HG03135 (cell line): ENCODE data around the gene EMC9.

Experiments
- ATAC-seq: cut with Tn5 transposase; IDR thresholded peaks from one replicate; pipeline ENCODE4 v1.9.1; 2021; ENCODE audit warnings: mild to moderate bottlenecking, moderate library complexity; ENCODE audit not compliant: unreplicated experiment

EMC9 gene

DNA sequence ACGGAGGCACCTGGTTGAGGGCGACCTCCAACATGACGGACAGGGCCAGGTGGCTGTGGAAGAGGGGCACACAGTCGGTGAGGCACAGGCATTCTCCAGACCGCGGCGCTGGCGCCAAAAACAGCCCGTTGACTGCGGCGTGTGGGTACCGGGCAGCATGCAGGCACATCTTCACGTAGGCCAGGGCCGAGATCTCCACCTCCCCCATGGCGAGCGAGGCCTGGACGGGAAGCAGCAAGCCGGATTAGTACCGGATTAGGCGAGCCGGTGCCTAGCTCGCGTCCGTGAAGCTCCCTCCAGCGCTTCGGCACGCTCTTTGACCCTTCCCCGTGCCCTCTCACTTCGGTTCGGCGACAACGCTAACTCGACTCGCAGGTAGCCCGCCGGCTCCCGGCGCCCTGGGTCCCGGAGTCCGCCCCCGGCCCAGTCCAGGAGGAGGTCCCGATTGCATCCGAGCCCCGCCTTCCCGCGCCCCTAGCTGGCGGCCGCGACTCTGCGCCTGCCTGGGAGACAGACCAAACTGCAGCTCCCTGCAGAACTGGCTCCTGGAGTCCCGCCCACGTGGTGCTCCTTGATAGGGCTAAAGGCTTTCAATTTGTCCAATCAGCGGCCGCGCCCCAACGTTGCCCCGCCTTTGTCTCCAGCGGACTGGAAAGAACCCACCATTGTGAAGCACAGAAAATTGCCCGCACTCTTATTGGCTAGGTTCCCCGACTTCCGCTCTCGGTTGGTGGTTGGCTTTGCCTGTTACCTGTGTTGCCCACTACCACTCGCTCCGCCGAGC lies at the start of gene EMC9:
EMC9 (minus strand) TSS at position 495 of the 784 bp plus-strand sequence; CDS start at position 208, 287 bp downstream.
- peak; percentile 78 for ATAC-seq

DNA sequence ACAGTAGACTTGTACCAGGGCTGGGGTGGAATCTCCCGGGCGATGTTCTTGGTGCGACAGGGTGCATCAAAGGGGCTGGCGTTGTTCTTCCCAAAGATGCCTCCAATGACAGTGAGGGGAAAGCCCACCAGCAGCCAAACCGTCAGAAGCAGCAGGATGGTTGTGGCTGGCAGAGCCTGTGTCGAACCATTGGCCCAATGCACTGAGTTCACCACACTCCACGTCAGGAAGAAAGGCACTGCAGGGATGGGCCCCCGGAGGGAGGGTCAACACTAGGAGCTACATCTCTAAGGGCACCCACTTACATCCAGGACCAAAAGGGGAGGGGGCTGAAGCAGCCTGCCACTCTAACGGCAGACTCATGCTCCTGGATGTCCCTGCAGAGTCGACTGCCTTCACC lies 49.0 kb upstream of the EMC9 start:
- no peak for ATAC-seq

- ATAC-seq = no peak
Observed at GRCh38 chr14:24189460-24189859, 48.1 kb upstream of the EMC9 start.

DNA sequence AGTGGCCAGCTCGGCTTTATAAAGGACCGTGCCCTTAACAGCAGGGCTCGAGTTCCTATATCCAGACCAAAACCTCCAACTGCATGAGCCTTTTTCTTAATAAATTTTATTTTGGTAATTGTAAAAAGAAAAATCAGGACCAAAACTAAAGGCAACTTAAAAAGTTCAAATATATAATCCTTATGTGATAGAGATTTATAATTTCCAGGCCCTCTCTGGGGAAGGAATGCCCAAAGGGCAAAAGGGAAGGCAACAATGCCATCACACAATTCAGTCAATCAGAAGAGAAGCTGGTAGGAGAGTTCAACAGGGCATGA lies 47.6 kb upstream of the EMC9 start:
- no peak for ATAC-seq

DNA sequence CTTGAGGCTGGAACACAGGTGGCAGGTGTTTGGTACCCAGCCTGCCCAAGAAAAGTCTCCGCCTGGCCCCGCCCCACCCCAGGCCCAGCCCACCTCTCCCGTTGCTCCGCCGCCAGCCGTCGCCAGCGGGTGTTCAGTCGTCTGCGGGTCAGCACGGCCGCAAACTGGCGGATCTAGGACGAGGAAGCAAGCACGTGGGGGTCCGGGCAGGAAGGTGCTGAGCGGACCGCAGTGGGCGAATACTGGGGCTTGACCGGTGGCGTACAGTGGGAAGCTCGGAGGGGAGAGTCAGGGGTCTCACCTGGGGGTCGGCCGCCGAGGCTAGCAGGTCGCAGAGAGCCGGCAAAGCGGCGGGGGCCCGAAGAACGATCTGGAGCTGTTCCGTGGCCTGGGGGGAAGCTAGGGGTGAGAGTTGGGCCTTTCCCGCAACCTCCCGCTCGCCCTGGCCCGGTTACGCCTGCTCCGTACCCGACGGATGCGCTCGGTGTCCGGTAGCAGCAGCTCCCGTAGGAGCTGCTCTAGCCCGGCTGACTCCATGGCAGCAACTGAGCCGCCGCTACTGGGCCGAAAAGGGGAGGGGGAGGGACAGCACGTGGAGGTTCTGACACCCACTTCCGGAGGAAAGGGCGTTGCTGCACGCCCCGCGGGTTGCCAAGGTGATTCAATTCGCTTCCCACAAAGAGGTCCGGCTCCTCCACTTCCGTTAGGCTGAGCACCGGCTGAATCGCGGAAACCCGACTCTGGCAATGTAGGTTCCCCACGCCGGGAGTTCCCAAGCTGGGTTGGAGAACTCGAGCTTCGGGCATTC lies 47.1 kb upstream of the EMC9 start, which contains the start of gene IPO4:
IPO4 (minus strand) TSS at position 566 of the 808 bp plus-strand sequence; CDS start at position 537, 29 bp downstream.
- ATAC-seq = peak; percentile 82

DNA sequence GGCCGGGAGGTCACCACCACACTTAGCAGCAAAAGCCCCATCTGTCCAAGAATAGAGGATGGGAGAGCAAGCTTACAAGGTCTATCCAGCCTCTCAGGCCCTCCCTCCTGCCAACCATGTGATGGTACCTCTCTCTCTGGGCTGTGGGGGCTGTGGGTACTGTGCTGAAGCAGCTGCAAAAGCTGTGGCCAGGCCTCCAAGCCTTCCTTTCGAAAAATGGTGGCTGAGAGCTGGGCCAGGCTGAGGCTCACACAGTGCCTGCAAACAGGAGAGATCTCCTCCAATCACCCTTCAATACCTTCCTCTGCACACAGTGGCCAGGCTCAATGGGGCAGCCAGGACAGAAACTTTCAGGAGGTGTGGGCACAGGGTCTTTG lies 46.1 kb upstream of the EMC9 start:
- ATAC-seq = no peak

GRCh38 chr14:24186831-24187538 lies 45.6 kb upstream of the EMC9 start:
- no peak for ATAC-seq

DNA sequence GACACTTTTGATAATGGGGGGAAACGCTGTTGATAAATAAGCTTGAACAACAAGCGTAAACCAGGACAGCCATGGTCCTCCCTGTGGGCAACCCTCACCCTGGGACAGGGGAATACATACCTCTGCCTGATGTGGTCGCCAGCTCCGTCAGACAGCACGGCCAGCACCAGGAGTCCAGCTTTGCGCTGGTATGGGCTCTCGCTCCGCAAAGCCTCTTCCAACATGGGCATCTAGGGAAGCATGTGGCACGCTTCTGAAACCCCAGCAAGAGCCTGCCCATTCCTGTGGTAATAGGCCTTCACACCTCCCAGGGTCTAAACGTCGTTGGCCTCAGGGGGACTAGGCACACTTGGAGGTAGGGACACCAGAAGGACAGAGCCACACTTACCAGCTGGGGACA lies 44.4 kb upstream of the EMC9 start:
- no peak for ATAC-seq

DNA sequence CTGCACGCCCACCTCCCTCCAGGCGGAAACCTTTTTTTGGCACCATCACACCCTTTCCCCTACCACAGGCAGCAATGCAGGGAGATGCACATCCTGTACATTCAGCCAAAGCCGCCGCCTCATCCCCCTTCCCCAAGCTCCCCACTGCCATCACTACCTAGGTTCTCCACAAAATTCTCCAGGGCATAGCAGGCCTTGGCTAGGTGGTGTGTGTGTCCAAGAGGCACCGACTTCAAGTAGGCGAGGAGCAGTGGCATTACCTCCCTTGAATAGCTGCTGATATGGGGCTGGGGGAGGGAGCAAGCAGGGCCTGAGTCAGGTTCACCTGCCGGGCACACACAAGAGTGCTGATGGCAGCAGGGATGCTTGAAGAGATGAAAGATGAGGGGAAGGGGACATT lies 43.6 kb upstream of the EMC9 start:
- ATAC-seq = no peak

GRCh38 chr14:24184104-24184970 lies 42.9 kb upstream of the EMC9 start:
- ATAC-seq = no peak

- ATAC-seq = no peak
Observed at GRCh38 chr14:24183014-24183481, 41.7 kb upstream of the EMC9 start.

DNA sequence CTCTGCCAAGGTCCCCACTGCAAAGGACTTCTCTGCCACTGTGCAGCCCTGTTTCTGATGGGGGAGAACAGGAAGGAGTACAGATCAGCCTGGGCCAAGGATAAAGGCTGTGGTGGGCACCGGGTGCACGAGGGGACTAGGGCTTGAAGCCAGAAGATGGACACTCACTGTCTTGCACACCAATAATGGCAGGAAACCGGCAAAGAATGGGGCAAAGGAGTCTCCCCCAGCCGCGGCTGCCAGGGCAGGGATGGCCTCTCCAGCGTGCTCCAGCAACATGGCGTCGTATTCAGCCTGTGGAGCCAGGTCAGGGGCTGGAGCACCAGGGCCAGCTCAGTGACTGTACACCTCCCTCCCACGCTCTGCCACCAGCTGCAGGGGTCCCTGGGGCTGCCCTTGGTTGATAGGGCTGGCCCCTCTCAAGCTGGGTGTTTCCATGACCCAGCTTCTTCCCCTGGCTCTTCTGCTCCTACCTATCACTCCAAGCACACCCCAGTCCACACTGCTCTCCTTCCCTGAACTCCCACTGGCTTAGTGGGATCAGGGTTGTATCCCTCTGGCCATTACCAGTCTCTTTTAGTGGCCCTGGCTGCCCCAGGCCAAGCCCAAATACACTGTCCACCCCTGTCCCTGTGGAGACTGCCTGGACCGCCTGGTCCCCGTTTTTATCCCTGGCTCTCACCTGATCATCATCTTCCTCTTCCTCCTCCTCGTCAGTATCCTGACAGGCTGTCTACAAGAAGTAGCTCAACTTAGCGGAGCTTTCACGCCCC lies 40.9 kb upstream of the EMC9 start:
- no peak for ATAC-seq

GRCh38 chr14:24181371-24182077 lies 40.1 kb upstream of the EMC9 start:
- ATAC-seq = no peak

DNA sequence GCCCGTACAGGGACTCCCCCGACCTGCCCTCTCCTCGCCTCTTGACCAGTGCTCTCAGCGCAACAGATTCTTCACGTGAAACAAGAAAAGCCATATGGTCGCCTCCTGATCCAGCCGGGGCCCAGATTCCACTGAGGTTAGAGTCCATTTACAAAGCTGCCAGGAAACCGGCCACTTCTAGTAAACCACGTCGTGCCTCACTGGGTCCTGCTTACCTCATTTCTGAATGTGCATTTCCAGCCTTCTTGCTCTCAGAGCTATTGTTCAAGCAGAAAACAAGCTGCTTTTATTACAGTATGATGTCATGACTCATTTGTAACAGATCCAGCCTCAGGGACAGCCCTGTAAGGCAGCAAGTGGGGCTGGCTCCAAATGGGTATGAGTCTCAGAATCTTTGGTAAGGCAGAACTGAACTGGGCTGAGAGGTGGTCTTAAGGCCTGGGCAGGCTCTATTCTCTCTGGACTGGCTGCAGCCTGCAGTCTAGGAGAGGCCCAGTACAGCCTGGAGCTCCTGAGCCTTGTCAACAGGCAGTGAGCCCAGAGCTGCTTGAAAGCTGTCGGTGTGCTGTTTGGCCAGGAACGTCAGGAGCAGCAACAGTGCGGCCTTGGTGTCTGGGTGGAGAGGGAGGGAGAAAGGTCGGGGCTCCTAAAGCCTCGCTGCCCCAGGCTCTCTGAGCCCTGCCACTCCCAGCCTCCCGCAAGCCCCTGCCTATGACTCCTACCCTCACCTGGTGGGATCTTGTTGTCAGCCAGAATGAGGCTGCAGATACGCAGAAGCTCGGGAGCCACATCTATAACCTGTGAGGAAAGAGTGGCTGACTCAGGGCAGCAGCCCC lies 38.8 kb upstream of the EMC9 start:
- ATAC-seq = no peak

GRCh38 chr14:24179294-24179960 lies 38.0 kb upstream of the EMC9 start:
- ATAC-seq = no peak

DNA sequence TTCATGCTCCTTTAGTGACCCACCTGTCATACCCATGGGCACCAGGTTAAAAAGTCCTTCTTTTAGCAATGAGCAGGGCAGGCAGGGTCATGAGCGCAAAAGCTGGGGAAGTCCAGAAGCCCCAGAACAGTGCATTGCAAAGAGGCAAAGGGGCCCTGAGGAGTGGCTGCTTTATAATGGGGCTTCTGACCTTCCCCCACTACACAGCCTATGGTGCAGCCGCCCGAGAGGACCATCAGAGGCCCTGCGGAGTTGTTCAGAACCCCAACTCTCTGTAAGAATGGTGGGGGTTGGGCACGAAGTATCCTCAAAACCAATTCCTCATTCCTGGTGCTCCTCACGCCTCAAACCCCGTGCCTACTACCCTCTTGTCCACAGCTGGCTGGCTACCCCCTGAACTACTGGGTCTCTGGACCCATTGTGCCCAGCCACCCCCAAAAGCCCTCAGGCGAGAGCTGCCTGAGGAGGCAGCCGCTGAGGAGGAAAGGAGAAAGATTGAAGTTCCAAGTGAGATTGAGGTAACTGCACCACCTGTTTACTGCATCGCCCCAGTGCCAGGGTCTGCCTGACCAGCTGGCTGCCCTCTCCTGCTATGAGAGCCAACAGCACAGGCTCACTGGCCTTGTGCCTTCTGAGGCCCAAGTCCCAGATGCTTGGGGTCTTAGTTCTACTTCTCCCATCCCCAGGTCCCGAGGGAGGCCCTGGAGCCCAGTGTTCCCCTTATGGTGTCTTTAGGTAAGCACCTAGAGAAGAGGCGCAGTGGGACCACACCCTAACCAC lies 37.2 kb upstream of the EMC9 start:
- ATAC-seq = no peak

DNA sequence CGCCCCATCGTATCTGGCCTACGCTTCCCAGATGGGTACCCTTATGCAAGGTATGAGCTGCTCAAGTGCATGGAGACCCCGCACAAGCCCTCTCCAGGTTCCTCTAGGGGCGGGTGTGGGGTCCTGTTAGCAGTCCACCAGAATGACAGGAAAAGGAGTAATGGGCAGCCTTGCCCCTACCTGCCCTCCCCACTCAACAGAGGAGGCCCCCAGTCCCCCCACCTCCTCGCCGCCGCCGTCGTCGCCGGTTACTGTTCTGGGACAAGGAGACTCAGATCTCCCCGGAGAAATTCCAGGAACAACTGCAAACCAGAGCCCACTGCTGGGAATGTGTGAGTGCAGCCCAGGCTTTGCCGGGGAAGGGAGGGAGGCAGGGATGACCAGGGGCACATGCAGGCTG lies 36.5 kb upstream of the EMC9 start:
- no peak for ATAC-seq
